Psoas muscle (tissue), 8 donors: ENCODE results near the gene LCN15. TPM values are rescaled to one million over a fixed set of nuclear protein-coding genes. Genes with fewer than 3 reads are reported as not detected.

Source experiments
- ATAC-seq, 4 donors: fragments of 200-7000 bp; cut with Tn5 transposase; one replicate each; pipeline ENCODE4 v1.9.1; 2020; ENCODE audit warnings: moderate library complexity in 3 of 4, mild to moderate bottlenecking in 2 of 4
- DNase-seq, 2 donors: peaks; one replicate each; pipeline ENCODE4 v3.0.0-alpha.2; 2020
- H3K27ac ChIP-seq: fragments of 200-600 bp; one replicate; pipeline ENCODE4 v1.8.0; 2022
- H3K27me3 ChIP-seq, 3 donors: fragments of 200-600 bp in 1 of 3; one replicate each; pipeline versions ENCODE4 v1.6.1 to v1.8.0; 2013 to 2022; ENCODE audit warnings: low read length in 2 of 3, mild to moderate bottlenecking in 2 of 3, moderate library complexity in 1 of 3; ENCODE audit not compliant: insufficient read depth in 3 of 3
- H3K36me3 ChIP-seq, 2 donors: fragments of 200-600 bp in 1 of 2; one replicate each; pipeline versions ENCODE4 v1.6.1 to v1.8.0; 2013 to 2022; ENCODE audit warnings: low read depth in 1 of 2, mild to moderate bottlenecking in 1 of 2, moderate library complexity in 1 of 2; ENCODE audit not compliant: insufficient read depth in 1 of 2
- H3K4me1 ChIP-seq: fragments of 200-600 bp; one replicate; pipeline ENCODE4 v1.8.0; 2022
- H3K4me3 ChIP-seq: fragments of 200-600 bp; one replicate; pipeline ENCODE4 v1.8.0; 2022; ENCODE audit warnings: mild to moderate bottlenecking
- H3K9me3 ChIP-seq: fragments of 200-600 bp; one replicate; pipeline ENCODE4 v1.8.0; 2022
- WGBS, 3 donors: extraction: QIAGEN DNeasy Blood & Tissue Kit; methylation state at CpG; one replicate each; pipeline versions ENCODE4 v1.1.6 to v1.1.7; 2013; 5-methylcytosine and 5-hydroxymethylcytosine counted together
- intact Hi-C, 2 donors: fragments of 100-400 bp; cut with DNase I; formaldehyde crosslinking; loops; one replicate each; pipeline versions ENCODE4 v1.11.0 to v1.14.2; 2022
- polyA plus RNA-seq, 3 donors: library from polyadenylated mRNA; stranded (reverse); fragments of 200-250 nt; gene quantifications; one replicate each; pipeline ENCODE4 v1.2.3, GENCODE V29; 2013
- total RNA-seq, 4 donors: library from RNA; stranded (reverse); fragmentation: NEBNext Ultra II Directional in 2 of 4; extraction: Animal tissue kit (Norgen Biotek cat#: 25700) in 2 of 4; gene quantifications; one replicate each; pipeline versions ENCODE4 v1.2.1 to v1.2.4, GENCODE V29; 2021 to 2023
- TF ChIP-seq, protein P1 (sequence below): fragments of 200-600 bp; IDR thresholded peaks from one replicate; pipeline ENCODE4 v1.8.0; 2022; ENCODE audit warnings: antibody characterized with exemption
- donor health status: healthy with polysubstance abuse.
- donor health status: DM: no; HTN: no; CAD: no; lungs with moderate emphysema.
- donor health status: Bipolar disorder and iron deficiency.
- donor health status: healthy.
- donor health status: DM: yes; HTN: yes; CAD: no.
- donor health status: DM: no; HTN: no; CAD: no.
- donor health status: DM: no; HTN: no; CAD: no.
- donor health status: DM: yes; HTN: yes; CAD: no.

LCN15 gene
- total and polyA plus RNA-seq, 7 donors: 0.14 to 1.4 (median 0.22) TPM; not detected in 4

GRCh38 chr9:136723989-136724388 is 40.3 kb downstream of the LCN15 start:
- H3K4me3 ChIP-seq: no peak overlapping the region
- ATAC-seq (no peak), DNase-seq (no peak)
- no peak overlapping the region for H3K27ac ChIP-seq
- peaks cover 36% of the 10 kb centered on the region for H3K4me1 ChIP-seq
- peaks cover 8 to 61% of the 10 kb centered on the region in 2 donors for H3K36me3 ChIP-seq
- TF ChIP-seq, protein P1, sequence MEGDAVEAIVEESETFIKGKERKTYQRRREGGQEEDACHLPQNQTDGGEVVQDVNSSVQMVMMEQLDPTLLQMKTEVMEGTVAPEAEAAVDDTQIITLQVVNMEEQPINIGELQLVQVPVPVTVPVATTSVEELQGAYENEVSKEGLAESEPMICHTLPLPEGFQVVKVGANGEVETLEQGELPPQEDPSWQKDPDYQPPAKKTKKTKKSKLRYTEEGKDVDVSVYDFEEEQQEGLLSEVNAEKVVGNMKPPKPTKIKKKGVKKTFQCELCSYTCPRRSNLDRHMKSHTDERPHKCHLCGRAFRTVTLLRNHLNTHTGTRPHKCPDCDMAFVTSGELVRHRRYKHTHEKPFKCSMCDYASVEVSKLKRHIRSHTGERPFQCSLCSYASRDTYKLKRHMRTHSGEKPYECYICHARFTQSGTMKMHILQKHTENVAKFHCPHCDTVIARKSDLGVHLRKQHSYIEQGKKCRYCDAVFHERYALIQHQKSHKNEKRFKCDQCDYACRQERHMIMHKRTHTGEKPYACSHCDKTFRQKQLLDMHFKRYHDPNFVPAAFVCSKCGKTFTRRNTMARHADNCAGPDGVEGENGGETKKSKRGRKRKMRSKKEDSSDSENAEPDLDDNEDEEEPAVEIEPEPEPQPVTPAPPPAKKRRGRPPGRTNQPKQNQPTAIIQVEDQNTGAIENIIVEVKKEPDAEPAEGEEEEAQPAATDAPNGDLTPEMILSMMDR: no peak
- H3K9me3 ChIP-seq: no peaks in the 10 kb centered on the region
- no peaks in the 10 kb centered on the region for H3K27me3 ChIP-seq
- intact Hi-C loops: no loop called here
- 95 to 99% (median 95%) methylated on average over 8 of the region's 8 CpGs for WGBS, 3 donors

DNA sequence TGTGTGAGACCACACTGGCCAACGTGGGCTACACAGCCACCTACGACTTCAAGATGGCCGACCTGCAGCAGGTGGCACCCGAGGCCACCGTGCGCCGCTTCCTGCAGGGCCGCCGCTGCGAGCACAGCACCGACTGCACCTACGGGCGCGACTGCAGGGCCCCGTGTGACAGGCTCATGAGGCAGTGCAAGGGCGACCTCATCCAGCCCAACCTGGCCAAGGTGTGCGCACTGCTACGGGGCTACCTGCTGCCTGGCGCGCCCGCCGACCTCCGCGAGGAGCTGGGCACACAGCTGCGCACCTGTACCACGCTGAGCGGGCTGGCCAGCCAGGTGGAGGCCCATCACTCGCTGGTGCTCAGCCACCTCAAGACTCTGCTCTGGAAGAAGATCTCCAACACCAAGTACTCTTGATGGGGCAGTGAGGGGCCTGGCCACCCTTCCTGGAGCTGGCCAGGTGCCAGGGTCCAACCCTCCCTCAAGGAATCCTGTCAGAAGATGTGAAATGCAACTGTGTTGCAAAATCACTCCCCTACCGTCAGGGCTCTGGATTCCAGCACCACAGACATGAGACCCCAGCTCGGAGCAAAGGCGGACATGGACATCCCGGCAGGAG is 40.8 kb downstream of the LCN15 start:
- 90 to 91% (median 91%) methylated on average over 32 of the region's 32 CpGs for WGBS, 3 donors
- no peaks in the 10 kb centered on the region for H3K27me3 ChIP-seq

GRCh38 chr9:136722969-136723356 is 41.4 kb downstream of the LCN15 start:
- H3K4me3 ChIP-seq: no peak overlapping the region
- H3K36me3 ChIP-seq: peaks cover 8 to 61% of the 10 kb centered on the region in 2 donors
- H3K9me3 ChIP-seq: no peaks in the 10 kb centered on the region
- no peaks in the 10 kb centered on the region for H3K27me3 ChIP-seq
- no peak overlapping the region for H3K27ac ChIP-seq
- intact Hi-C loops: no loop called here
- 86 to 91% (median 88%) methylated on average over 24 of the region's 24 CpGs for WGBS, 3 donors
- TF ChIP-seq, protein P1: no peak
- peaks cover 33% of the 10 kb centered on the region for H3K4me1 ChIP-seq
- ATAC-seq (no peak), DNase-seq (no peak)

More for the DNA sequence above, 40.8 kb downstream of the LCN15 start:
- ATAC-seq: no peak
- Histone ChIP-seq H3K4me3 (no peak overlapping the region), H3K4me1 (peaks cover 33% of the 10 kb centered on the region), H3K9me3 (no peaks in the 10 kb centered on the region), H3K36me3 (peaks cover 8 to 61% of the 10 kb centered on the region in 2 donors), H3K27ac (no peak overlapping the region)
- TF ChIP-seq, protein P1: no peak
- DNase-seq: no peak
- intact Hi-C loops: no loop called here

GRCh38 chr9:136722093-136722968 is 42.0 kb downstream of the LCN15 start:
- H3K4me1 ChIP-seq: peaks cover 33% of the 10 kb centered on the region
- no peak for ATAC-seq
- intact Hi-C loops: no loop called here
- no peaks in the 10 kb centered on the region for H3K9me3 ChIP-seq
- no peak overlapping the region for H3K27ac ChIP-seq
- H3K36me3 ChIP-seq: peaks cover 8 to 61% of the 10 kb centered on the region in 2 donors
- TF ChIP-seq, protein P1: no peak
- no peak for DNase-seq
- 79 to 82% (median 82%) methylated on average over 28 to 31 of the region's 31 CpGs for WGBS, 3 donors
- H3K27me3 ChIP-seq: no peaks in the 10 kb centered on the region
- no peak overlapping the region for H3K4me3 ChIP-seq
